Measurements from ENCODE around the gene PKDCC.

PKDCC gene

DNA sequence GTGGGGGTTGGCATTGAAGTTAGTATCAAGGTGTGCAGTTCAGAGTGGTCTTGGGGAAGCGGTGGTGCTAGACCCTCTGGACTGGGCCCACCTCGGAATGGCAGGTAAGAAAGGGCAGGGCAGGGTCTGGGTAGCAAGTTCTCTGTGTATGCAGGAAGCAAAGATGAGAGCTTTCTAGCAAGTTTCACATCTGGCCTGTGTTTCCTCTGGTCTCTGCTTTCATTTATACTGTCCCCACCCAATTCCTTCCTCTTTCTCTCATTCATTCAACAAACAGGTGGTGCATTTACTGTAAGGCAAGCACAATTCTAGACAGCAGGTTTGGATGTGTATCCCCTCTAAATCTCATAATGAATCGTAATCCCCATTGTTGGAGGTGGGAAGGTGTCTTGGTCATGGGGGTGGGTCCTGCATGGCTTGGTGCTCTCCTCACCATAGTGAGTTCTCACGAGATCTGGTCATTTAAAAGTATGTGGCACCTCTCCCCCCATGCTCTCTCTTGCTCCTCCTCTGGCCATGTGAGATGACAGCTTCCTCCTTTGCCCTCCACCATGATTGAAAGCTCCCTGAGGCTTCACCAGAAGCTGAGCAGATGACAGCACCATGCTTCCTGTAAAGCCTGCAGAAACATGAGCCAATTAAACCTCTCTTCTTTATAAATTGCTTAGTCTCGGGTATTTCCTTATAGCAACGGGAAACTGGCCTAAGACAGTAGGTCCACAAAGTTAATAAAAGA lies 51.8 kb downstream of the PKDCC start:
- H3K4me3 ChIP-seq: no peak overlapping the region
- peak overlapping the region in 19 of 21 experiments; percentile 37 to 83 (median 66) for H3K27ac ChIP-seq

DNA sequence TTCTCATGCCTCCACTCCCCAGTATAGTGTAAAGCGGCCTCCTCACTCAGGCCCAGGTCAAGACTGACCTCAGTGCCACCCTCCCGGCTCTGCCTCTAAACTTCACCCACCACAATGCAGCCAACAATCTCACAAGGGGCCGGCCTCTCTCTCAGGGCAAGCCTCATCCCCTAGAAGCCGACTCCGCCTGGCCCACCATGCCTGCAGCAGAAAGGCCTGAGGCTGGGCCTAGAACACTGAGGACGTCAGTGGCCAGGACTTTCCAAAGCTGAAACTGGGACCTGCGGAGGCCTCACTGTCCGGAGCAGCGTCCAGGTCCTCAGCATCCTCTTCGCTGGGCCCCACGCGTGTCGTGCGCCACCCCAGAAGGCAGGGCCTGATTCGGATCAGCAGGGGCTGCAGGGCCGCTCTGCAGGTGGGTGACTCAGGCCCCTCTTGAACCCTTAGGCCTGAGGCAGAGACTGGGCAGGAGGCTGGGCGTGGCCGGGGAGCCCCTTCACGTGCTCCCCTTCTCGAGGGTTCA lies 52.9 kb downstream of the PKDCC start:
- Histone ChIP-seq H3K27ac (peak overlapping the region in 19 of 21 experiments; percentile 67 to 95 (median 84)), H3K4me3 (peak overlapping the region in 6 of 7 experiments; percentile 21 to 43 (median 32))

DNA sequence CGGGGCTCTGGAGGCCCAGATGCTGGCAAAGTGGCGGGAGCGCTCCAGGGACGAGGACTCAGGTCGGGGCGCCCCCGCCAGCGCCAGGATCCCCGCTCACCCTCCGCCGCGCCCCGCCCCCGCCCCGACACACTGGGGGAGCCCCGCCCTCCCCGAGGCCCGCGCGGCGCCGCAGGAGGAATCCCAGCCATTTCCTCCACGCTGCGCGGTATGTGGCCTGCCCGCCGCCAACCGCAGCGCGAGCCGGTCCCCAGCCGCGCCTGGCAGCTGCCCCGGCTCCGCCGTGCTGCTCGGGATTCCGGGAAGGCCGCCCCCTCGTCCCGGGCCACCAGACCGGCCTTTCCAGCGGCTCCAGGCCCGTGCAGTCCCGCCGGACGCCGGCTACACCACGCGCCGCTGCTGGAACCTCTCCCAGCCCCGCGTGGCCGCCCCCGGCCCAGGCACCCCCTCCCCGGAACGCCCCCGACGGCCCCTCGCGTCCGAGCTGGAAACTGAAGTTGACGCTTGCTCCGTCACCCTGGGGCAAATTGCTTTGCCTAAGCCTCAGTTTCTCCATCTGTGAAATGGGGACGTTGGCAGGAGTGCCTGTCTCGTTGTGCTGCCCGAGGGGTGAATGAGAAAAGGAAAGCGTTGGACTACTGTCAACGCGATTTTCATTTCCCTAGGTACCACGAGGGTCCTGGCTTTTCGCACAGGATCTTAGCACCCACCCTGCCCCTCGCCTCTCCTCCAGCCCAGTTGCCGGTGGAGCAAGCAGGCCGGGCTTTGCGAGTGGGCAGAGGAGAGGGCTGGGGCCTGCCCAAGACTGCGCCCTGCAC lies 53.6 kb downstream of the PKDCC start:
- H3K4me3 ChIP-seq: peak overlapping the region; percentile 21 to 43 (median 31)
- peak overlapping the region in 20 of 21 experiments; percentile 67 to 95 (median 84) for H3K27ac ChIP-seq

DNA sequence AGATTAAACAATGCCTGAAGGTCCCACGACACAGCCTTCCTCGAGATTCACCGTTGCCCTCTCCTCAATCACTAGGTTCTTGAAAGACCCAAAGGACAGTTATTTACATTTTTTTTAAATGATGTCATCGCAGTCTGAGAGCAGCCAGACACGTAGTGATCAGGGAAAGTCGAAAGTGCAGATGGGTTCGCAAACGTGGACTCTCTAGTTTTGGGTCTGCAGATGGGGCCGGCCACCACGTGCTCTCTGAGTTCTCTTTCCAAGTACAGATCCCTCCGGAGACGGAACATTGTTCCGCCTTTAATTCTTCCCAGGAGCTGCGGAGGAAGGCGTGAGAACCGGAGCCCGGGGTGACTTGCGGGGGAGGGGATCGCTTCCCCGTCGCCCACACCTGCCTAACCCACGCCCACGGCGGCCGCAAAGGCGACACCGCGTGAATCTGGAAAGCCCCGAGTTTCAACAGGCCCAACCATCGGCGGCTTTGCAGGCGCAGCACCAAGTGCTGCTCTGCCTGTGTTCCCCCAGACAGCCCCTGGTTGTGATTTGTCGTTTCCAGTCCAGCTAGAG lies 54.3 kb downstream of the PKDCC start:
- peak overlapping the region in 6 of 7 experiments; percentile 22 to 43 (median 33) for H3K4me3 ChIP-seq
- H3K27ac ChIP-seq: peak overlapping the region in 20 of 21 experiments; percentile 70 to 95 (median 84)

DNA sequence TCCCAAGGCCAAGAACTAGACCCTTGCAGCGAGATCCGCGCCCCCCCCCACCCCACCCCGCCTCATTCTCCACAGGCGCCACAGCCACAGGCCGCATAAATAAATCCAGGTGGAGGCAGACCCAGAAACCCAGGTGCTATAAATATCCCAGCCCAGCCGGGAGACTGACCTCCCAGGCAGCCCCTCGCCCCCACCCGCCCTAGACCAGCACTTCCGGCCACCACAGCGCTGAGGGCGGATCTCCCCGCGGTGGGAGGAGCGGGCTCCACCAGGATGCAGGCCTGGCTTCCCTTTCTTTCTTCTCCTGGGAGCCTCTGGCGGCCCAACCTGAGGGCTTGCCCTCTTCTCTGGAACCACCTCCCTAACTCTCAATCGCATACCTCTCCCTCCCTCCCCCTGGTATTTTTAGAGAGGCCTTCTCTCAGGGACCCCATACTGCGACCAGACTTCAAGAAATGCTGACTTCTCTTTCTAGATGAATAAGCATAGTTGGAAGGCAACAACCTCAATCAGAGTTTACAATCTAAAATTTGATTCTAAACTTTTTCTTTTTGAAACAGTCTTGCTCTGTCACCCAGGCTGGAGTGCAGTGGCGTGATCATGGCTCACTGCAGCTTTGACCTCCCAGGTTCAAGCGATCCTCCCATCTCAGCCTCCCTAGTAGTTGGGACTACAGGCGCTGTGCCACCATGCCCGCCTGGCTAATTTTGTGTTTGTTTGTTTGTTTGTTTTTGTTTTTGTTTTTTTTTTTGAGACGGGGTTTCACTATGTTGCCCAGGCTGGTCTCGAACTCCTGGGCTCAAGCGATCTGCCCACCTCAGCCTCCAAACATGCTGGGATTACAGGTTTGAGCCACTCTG lies 55.0 kb downstream of the PKDCC start:
- peak overlapping the region in 5 of 7 experiments; percentile 29 to 37 (median 31) for H3K4me3 ChIP-seq
- peak overlapping the region in 20 of 21 experiments; percentile 70 to 95 (median 84) for H3K27ac ChIP-seq

DNA sequence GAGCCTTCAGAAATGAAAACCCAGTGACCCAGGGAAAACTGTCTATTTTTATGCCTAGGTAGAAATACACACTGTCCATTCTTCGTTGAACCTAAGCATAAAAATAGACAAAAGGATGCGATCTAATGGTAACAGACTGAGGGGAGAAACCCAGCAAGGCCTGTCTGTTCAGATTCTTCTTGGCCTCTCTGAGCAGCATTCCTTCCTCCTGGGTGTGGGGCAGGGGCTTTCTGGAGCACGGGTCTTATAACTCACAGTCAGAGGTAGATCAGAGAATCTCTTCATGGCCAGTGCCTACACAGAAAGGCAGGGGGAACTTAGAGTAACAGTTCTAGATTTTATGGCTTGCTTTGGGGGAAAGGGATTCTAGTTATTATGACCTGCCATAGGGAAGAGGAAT lies 56.0 kb downstream of the PKDCC start:
- Histone ChIP-seq H3K27ac (peak overlapping the region in 12 of 21 experiments; percentile 11 to 95 (median 84)), H3K4me3 (no peak overlapping the region)

DNA sequence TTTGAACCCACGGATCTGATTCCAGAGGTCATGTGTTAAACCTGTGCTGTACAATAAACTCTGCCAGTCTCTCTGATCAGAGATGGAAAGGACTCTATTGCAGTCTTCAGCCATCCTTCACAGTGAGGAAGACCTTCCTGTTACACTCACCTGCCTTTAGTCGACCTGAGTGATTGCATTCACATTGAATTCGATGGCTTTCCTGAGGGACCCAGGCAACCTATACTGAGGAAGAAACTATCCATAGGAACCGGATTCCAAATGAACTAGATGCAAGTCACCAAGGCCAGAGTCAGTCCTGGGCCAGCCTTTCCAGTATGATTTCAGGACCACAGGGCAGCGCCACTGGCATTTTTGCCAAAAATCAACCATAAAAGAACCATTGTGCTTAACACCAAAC lies 56.8 kb downstream of the PKDCC start:
- no peak overlapping the region for H3K4me3 ChIP-seq
- H3K27ac ChIP-seq: peak overlapping the region in 12 of 21 experiments; percentile 44 to 95 (median 83)

DNA sequence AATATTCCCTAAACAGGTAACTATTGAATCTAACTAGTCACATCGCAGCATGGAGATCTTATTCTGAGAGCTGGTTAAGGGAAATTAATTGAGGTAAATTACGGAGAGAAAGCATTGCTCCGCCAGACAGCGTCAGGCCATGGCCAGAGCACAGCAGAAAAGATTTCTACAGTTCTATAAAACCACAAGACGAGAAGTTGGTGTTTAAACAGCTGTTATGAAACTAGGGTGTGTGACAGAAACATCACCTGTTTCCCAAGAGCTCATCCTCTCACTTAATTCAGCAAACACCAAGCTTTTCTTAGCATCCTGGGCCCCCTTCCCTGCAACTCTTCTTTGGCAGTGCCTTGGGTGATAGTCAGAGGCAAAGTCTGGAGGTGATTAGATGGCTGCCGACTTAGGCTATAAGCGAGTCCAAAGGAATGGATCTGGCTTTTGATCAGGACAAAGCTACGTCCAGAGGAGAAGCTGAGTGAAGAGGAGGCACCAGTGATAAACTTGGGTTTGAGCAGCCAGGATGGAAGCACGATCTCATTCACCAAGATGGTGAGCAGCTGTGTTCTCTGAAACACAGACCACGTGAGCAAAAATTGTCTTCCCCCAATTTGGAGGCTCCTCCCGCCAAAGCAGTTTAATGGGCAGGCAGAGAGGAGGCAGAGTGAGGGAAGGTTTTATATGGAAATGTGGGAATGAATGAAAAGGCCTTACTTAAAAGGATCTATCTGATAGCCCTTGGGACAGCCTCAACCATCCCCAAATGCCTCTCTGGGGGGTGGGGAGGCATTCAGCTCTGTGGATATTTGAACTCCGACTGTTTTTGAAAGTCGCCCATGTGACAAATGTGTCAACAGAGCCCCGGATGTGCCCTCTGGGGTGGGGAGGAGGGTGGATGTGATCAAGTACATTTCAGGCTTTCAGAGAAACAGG lies 57.8 kb downstream of the PKDCC start:
- peak overlapping the region in 19 of 21 experiments; percentile 7 to 95 (median 71) for H3K27ac ChIP-seq

DNA sequence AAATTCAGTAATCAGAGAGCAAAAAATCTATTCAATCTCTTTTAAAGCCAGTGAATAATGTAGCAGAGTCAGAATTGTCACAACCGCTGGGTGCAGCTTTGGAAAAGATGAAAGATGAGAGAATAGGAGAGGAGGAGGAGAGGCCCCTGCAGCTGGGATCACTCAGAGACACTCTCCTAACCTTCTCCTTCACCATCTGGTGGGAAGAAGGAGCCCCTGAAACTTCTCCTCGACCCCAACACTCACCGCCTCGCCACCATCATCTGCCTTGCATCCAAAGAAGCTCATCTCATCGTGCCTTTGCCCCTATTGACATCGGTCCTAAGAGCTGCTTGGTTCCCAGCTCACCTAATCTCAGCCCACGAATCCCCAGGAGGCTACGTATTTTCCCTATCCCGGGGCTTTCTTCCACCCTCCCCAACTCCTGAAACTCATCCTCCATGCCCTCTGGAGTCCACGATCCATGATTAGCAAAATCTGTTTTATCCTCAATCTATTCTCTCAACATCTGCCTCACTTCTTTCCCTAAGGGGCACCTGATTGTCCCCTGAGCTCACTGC lies 58.5 kb downstream of the PKDCC start:
- Histone ChIP-seq H3K27ac (peak overlapping the region in 18 of 21 experiments; percentile 40 to 95 (median 73)), H3K4me3 (no peak overlapping the region)

More for the DNA sequence above, 57.8 kb downstream of the PKDCC start:
- H3K4me3 ChIP-seq: no peak overlapping the region

DNA sequence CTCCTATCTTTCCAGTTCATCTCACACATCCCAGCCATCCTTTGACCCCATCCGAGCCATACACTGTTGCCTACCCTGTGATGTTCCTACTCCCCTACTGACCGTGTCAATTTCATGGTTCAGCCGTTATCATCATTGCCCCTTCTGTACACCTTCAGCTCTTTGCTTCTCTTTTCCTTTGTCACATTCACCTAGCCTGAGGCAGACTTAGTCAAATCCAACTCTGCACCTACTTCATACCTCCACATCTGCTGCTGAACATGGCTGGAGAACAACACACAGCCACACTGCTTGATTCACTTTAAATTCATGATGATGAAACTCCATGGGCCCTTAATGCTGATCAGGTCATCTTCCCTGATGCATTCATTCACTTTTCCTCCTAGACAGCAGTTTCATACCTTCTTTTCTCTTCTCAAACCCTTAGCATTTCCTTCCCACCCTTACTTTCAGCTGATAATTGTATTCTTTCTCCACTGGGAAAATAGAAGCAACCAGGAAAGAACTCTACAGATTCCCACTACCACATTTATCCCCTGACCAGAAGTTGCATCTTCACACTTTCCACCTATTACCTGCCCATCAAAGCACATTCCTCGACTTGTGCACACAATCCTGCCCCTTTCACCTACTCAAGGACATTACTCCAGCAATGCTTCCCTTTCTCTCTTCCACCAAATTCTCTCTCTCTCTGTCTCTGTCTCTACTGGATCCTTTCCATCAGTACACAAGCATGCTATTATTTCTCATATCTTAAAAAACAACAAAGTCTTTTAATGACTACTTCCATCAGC lies 59.6 kb downstream of the PKDCC start:
- no peak overlapping the region for H3K4me3 ChIP-seq
- peak overlapping the region in 9 of 21 experiments; percentile 75 to 95 (median 85) for H3K27ac ChIP-seq

Data from skin epidermis (tissue), 12 donors.